SJSA1 (cell line): ENCODE data around the gene PLA2G1B. TPM values are rescaled to one million over a fixed set of nuclear protein-coding genes. Genes with fewer than 3 reads are reported as not detected.
A peak's percentile ranks its signal among the peaks of the same experiment; 100 is the strongest.

ENCODE experiments used
- DNase-seq, 2 experiments: peaks; one replicate each; pipeline ENCODE4 v3.0.0-alpha.2; 2015 to 2020; ENCODE audit warnings: low spot score in 2 of 2, low read depth in 1 of 2
- H3K27ac ChIP-seq: fragments of 250-450 bp; sonication (Bioruptor Pico); 2 replicates; pipeline ENCODE4 v1.5.1; 2020; ENCODE audit warnings: mild to moderate bottlenecking, moderate library complexity
- H3K27me3 ChIP-seq: fragments of 250-450 bp; sonication (Bioruptor Pico); replicated peaks from 2 replicates; pipeline ENCODE4 v1.5.1; 2020; ENCODE audit warnings: mild to moderate bottlenecking, moderate library complexity
- H3K36me3 ChIP-seq: fragments of 250-450 bp; sonication (Bioruptor Pico); 2 replicates; pipeline ENCODE4 v1.5.1; 2020; ENCODE audit warnings: mild to moderate bottlenecking
- H3K4me1 ChIP-seq: fragments of 250-450 bp; sonication (Bioruptor Pico); replicated peaks from 2 replicates; pipeline ENCODE4 v1.6.1; 2021; ENCODE audit warnings: mild to moderate bottlenecking
- H3K4me3 ChIP-seq: fragments of 250-450 bp; sonication (Bioruptor Pico); 2 replicates; pipeline ENCODE4 v1.5.1; 2020; ENCODE audit warnings: mild to moderate bottlenecking
- H3K9me3 ChIP-seq: fragments of 250-450 bp; sonication (Bioruptor Pico); replicated peaks from 2 replicates; pipeline ENCODE4 v1.5.1; 2020; ENCODE audit warnings: mild to moderate bottlenecking
- total RNA-seq: library from RNA; depleted of rRNA; stranded (reverse); fragments of >200 nt; shearing (Covaris generic); gene quantifications from 2 replicates; pipeline ENCODE4 v1.2.3, GENCODE V29; 2014; rRNA removed

PLA2G1B gene
- total RNA-seq, 1 experiment from 2014 or later: not detected

GRCh38 chr12:120286768-120287490 lies 40.6 kb downstream of the PLA2G1B start:
- H3K27ac ChIP-seq: no peak overlapping the region
- peak in 1 of 2 experiments; percentile 22 for DNase-seq
- H3K27me3 ChIP-seq: no peaks in the 10 kb centered on the region
- H3K4me1 ChIP-seq: peaks cover 15% of the 10 kb centered on the region
- no peaks in the 10 kb centered on the region for H3K36me3 ChIP-seq
- no peaks in the 10 kb centered on the region for H3K9me3 ChIP-seq
- no peak overlapping the region for H3K4me3 ChIP-seq

DNA sequence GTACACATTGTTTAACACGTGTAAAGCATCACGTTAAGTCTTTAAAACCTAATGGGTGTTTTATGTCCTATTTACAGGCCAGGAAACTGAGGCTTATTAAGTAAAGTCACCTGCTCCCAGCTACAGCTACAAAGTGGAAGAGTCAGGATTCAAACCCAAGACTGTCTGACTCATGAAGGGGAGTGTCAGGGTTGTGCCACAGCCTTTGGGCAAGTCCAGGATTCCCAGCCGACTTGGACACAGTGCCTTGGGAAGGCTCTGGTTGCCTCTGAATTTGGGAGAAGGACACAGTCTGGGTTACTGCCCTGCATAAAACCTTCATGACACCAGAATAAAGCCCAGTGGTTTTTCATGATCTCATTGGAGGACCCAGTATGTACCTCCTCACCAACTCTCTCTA lies 43.2 kb downstream of the PLA2G1B start:
- no peak overlapping the region for H3K27ac ChIP-seq
- DNase-seq: no peak
- H3K9me3 ChIP-seq: no peaks in the 10 kb centered on the region
- no peaks in the 10 kb centered on the region for H3K27me3 ChIP-seq
- peaks cover 10% of the 10 kb centered on the region for H3K4me1 ChIP-seq
- no peaks in the 10 kb centered on the region for H3K36me3 ChIP-seq
- no peak overlapping the region for H3K4me3 ChIP-seq

DNA sequence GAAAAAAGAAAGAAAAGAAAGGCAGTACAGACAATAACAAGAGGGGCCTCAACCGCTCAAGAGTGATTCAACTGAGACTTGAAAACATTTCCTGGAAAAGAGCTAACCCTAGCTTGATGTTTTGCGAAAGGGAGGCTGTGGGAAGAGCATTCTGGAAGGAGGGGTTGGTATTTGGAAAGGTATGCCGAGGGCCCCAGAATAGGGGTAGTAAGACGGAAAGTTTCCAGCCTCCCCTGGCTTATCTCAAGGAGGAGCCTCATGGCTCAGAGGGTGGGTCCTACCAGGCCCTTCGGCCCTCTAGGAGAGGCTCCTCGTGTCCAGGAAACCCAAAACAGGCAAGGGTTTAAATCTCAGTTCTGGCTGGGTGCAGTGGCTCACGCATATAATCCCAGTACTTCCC lies 44.3 kb downstream of the PLA2G1B start:
- no peak for DNase-seq
- Histone ChIP-seq H3K4me3 (no peak overlapping the region), H3K4me1 (peaks cover 10% of the 10 kb centered on the region), H3K9me3 (no peaks in the 10 kb centered on the region), H3K27ac (no peak overlapping the region), H3K27me3 (no peaks in the 10 kb centered on the region), H3K36me3 (no peaks in the 10 kb centered on the region)

GRCh38 chr12:120278137-120279069 lies 49.2 kb downstream of the PLA2G1B start:
- H3K36me3 ChIP-seq: no peaks in the 10 kb centered on the region
- H3K4me1 ChIP-seq: peaks cover 26% of the 10 kb centered on the region
- no peak overlapping the region for H3K27ac ChIP-seq
- H3K27me3 ChIP-seq: no peaks in the 10 kb centered on the region
- H3K4me3 ChIP-seq: no peak overlapping the region
- H3K9me3 ChIP-seq: no peaks in the 10 kb centered on the region
- DNase-seq: no peak

DNA sequence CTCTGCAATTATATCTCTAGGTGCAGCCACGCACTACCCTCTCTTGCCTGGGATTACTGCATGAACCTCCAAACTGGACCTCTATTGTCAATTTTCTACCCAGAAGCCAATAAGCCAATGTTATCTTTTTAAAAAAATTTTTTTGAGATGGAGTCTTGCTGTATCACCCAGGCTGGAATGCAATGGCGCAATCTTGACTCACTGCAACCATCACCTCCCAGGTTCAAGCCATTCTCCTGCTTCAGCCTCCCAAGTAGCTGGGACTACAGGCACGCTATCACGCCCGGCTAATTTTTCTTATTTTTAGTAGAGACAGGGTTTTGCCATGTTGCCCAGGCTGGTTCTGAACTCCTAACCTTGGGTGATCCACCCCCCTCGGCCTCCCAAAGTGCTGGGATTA lies 50.8 kb downstream of the PLA2G1B start:
- Histone ChIP-seq H3K36me3 (no peaks in the 10 kb centered on the region), H3K4me1 (peaks cover 26% of the 10 kb centered on the region), H3K4me3 (no peak overlapping the region), H3K9me3 (no peaks in the 10 kb centered on the region), H3K27me3 (no peaks in the 10 kb centered on the region), H3K27ac (peak overlapping the region; percentile 71)
- peak; percentile 55 to 73 for DNase-seq

Other genes starting within 250 kb of the PLA2G1B start
- 16.7 and 31.7 TPM in 2 replicates for gene RAB35, start 211.0 kb downstream of the PLA2G1B start, total RNA-seq
- gene GCN1, start 133.1 kb downstream of the PLA2G1B start, total RNA-seq: 41.0 and 47.4 TPM in 2 replicates
- gene RPLP0, start 126.7 kb downstream of the PLA2G1B start, total RNA-seq: 2,307 and 4,128 TPM in 2 replicates
- gene PXN, start 62.0 kb downstream of the PLA2G1B start, total RNA-seq: 26.4 and 44.2 TPM in 2 replicates
- under 0.01 TPM in 2 replicates for gene RNU4-2, start 35.9 kb downstream of the PLA2G1B start, total RNA-seq
- gene RNU4-1, start 34.5 kb downstream of the PLA2G1B start, total RNA-seq: under 0.01 TPM in 2 replicates
- 0.60 and 1.5 TPM in 2 replicates for gene SIRT4, start 25.5 kb downstream of the PLA2G1B start, total RNA-seq
- not detected in 2 replicates for gene MSI1, start 41.4 kb upstream of the PLA2G1B start, total RNA-seq
- 529 and 935 TPM in 2 replicates for gene COX6A1, start 110.3 kb upstream of the PLA2G1B start, total RNA-seq
- gene TRIAP1, start 118.6 kb upstream of the PLA2G1B start, total RNA-seq: 41.3 and 44.8 TPM in 2 replicates
- gene GATC, start 118.7 kb upstream of the PLA2G1B start, total RNA-seq: 16.3 and 20.2 TPM in 2 replicates
- gene SRSF9, start 142.0 kb upstream of the PLA2G1B start, total RNA-seq: 199 and 263 TPM in 2 replicates
- gene DYNLL1, start 168.3 kb upstream of the PLA2G1B start, total RNA-seq: 251 and 497 TPM in 2 replicates
- gene COQ5, start 201.4 kb upstream of the PLA2G1B start, total RNA-seq: 42.3 and 47.8 TPM in 2 replicates
- gene RNF10, start 206.6 kb upstream of the PLA2G1B start, total RNA-seq: 45.3 and 54.7 TPM in 2 replicates